CD8-positive, alpha-beta memory T cell (primary cell): Measurements from ENCODE around the gene NUCKS1. TPM values are rescaled to one million over a fixed set of nuclear protein-coding genes. Genes with fewer than 3 reads are reported as not detected.

Experiments
- CTCF ChIA-PET: fragments of 350-600 bp; sonication (Branson Sonifier 250); formaldehyde crosslinking; loops from one replicate; lab custom pipeline; 2021; ENCODE audit warnings: antibody characterized with exemption; lab: Charles Lee
- POLR2A ChIA-PET: fragments of 350-600 bp; sonication (Branson Sonifier 250); formaldehyde crosslinking; loops from one replicate; lab custom pipeline; 2021; ENCODE audit warnings: antibody characterized with exemption; lab: Charles Lee
- DNase-seq, 5 donors: peaks; one replicate each; pipeline versions ENCODE4 v3.0.0 to v3.0.0-alpha.2; 2020 to 2022; ENCODE audit warnings: mixed read lengths in 1 of 5
- H3K27ac ChIP-seq: one replicate; pipeline ENCODE4 v1.7.0; 2013; ENCODE audit warnings: low read depth, mild to moderate bottlenecking, low read length, moderate library complexity
- H3K27me3 ChIP-seq: 2 replicates; pipeline ENCODE4 v1.7.0; 2013; ENCODE audit warnings: low read length, mild to moderate bottlenecking; ENCODE audit not compliant: insufficient read depth, poor library complexity, severe bottlenecking
- H3K36me3 ChIP-seq: 2 replicates; pipeline ENCODE4 v1.7.0; 2013; ENCODE audit warnings: mild to moderate bottlenecking, low read length, moderate library complexity; ENCODE audit not compliant: insufficient read depth
- H3K4me1 ChIP-seq: 2 replicates; pipeline ENCODE4 v1.7.0; 2013; ENCODE audit warnings: mild to moderate bottlenecking, low read length, moderate library complexity; ENCODE audit not compliant: insufficient read depth
- H3K4me3 ChIP-seq: 2 replicates; pipeline ENCODE4 v1.7.0; 2013; ENCODE audit warnings: mild to moderate bottlenecking, low read length
- H3K9me3 ChIP-seq: 2 replicates; pipeline ENCODE4 v1.7.0; 2013; ENCODE audit warnings: mild to moderate bottlenecking, low read length
- H3K27ac Mint-ChIP-seq, 8 donors: one replicate each; pipeline ENCODE4 v1.8.0; 2020 to 2021; ENCODE audit warnings: mixed read lengths in 8 of 8, mild to moderate bottlenecking in 6 of 8, inconsistent platforms in 3 of 8, moderate library complexity in 3 of 8
- H3K27me3 Mint-ChIP-seq, 2 donors: one replicate each; pipeline ENCODE4 v1.8.0; 2020 to 2021; ENCODE audit warnings: mixed read lengths in 2 of 2, mild to moderate bottlenecking in 1 of 2, moderate library complexity in 1 of 2
- H3K36me3 Mint-ChIP-seq, 3 donors: one replicate each; pipeline ENCODE4 v1.8.0; 2020 to 2021; ENCODE audit warnings: mixed read lengths in 3 of 3, inconsistent platforms in 1 of 3, mild to moderate bottlenecking in 1 of 3
- H3K4me1 Mint-ChIP-seq, 3 donors: one replicate each; pipeline ENCODE4 v1.8.0; 2020 to 2021; ENCODE audit warnings: mixed read lengths in 3 of 3, inconsistent platforms in 1 of 3, mild to moderate bottlenecking in 1 of 3
- H3K4me3 Mint-ChIP-seq, 7 donors: one replicate each; pipeline ENCODE4 v1.8.0; 2020 to 2021; ENCODE audit warnings: mixed read lengths in 7 of 7, mild to moderate bottlenecking in 6 of 7, moderate library complexity in 4 of 7, inconsistent platforms in 2 of 7
- H3K9me3 Mint-ChIP-seq, 5 donors: one replicate each; pipeline ENCODE4 v1.8.0; 2020 to 2022; ENCODE audit warnings: mixed read lengths in 5 of 5, mild to moderate bottlenecking in 3 of 5, moderate library complexity in 2 of 5, inconsistent platforms in 1 of 5
- polyA plus RNA-seq: library from polyadenylated mRNA; unstranded; fragments of 300-500 nt; fragmentation: Illumina TruSeq; gene quantifications from one replicate; pipeline ENCODE4 v1.2.3, GENCODE V29; 2021
- total RNA-seq, 2 experiments: library from RNA; stranded (reverse); gene quantifications; one replicate each; pipeline ENCODE4 v1.2.3, GENCODE V29; 2021

The NUCKS1 gene
- total and polyA plus RNA-seq, 3 experiments from 2014 or later = 18.9 to 202 (median 162) TPM

- Mint-ChIP-seq H3K27ac (peak overlapping the region in 7 of 8 donors; percentile 14 to 83 (median 39)), H3K27me3 (no peaks in the 10 kb centered on the region), H3K4me1 (peaks cover 56 to 82% (median 79%) of the 10 kb centered on the region in 3 donors), H3K36me3 (peaks cover 0 to 24% (median 0%) of the 10 kb centered on the region in 3 donors), H3K4me3 (no peak overlapping the region), H3K9me3 (no peaks in the 10 kb centered on the region)
- peaks cover 7% of the 10 kb centered on the region for H3K36me3 ChIP-seq
- peaks cover 32% of the 10 kb centered on the region for H3K4me1 ChIP-seq
- CTCF ChIA-PET = interaction anchor here (0.7 kb wide), 1 partner anchor 76 kb away, joined by 3 read pairs; no protein-coding TSS in a partner anchor
- no peak overlapping the region for H3K27ac ChIP-seq
- H3K27me3 ChIP-seq = no peaks in the 10 kb centered on the region
- H3K4me3 ChIP-seq = no peak overlapping the region
- no peaks in the 10 kb centered on the region for H3K9me3 ChIP-seq
- POLR2A ChIA-PET = interaction anchor here (0.6 kb wide), 1 partner anchor 80 kb away, joined by 3 read pairs; no protein-coding TSS in a partner anchor
- DNase-seq = no peak
Observed at GRCh38 chr1:205743977-205744376, 6.0 kb downstream of the NUCKS1 start.

- no peak for DNase-seq
- Histone ChIP-seq H3K27me3 (no peaks in the 10 kb centered on the region), H3K36me3 (peaks cover 9% of the 10 kb centered on the region), H3K27ac (no peak overlapping the region), H3K4me3 (no peak overlapping the region), H3K9me3 (no peaks in the 10 kb centered on the region), H3K4me1 (peaks cover 14% of the 10 kb centered on the region)
- H3K4me3 Mint-ChIP-seq = peak overlapping the region in 2 of 7 donors; percentile 0 to 21
- H3K27me3 Mint-ChIP-seq = no peaks in the 10 kb centered on the region
- no peaks in the 10 kb centered on the region for H3K9me3 Mint-ChIP-seq
- ChIA-PET POLR2A (no interaction called here), CTCF (interaction anchor here (1.0 to 1.5 kb wide), 2 partner anchors 30 to 84 kb away, joined by 3 read pairs; no protein-coding TSS in a partner anchor)
- peaks cover 46 to 71% (median 70%) of the 10 kb centered on the region in 3 donors for H3K4me1 Mint-ChIP-seq
- H3K27ac Mint-ChIP-seq = peak overlapping the region in 7 of 8 donors; percentile 0 to 82 (median 47)
- peaks cover 0 to 21% (median 0%) of the 10 kb centered on the region in 3 donors for H3K36me3 Mint-ChIP-seq
Observed at GRCh38 chr1:205741681-205742080, 8.3 kb downstream of the NUCKS1 start.

GRCh38 chr1:205739348-205740160, 10.4 kb downstream of the NUCKS1 start:
- H3K4me1 Mint-ChIP-seq = peaks cover 47 to 72% (median 66%) of the 10 kb centered on the region in 3 donors
- ChIA-PET POLR2A (interaction anchor here (0.6 kb wide), 1 partner anchor 59 kb away, joined by 3 read pairs; no protein-coding TSS in a partner anchor), CTCF (interaction anchor here (1.7 kb wide), 1 partner anchor 28 kb away, joined by 4 read pairs; no protein-coding TSS in a partner anchor)
- H3K36me3 Mint-ChIP-seq = peaks cover 0 to 22% (median 0%) of the 10 kb centered on the region in 3 donors
- H3K27me3 Mint-ChIP-seq = no peaks in the 10 kb centered on the region
- no peak for DNase-seq
- Histone ChIP-seq H3K27ac (no peak overlapping the region), H3K9me3 (no peaks in the 10 kb centered on the region), H3K27me3 (no peaks in the 10 kb centered on the region), H3K36me3 (peaks cover 9% of the 10 kb centered on the region), H3K4me1 (peaks cover 13% of the 10 kb centered on the region), H3K4me3 (no peak overlapping the region)
- H3K9me3 Mint-ChIP-seq = no peaks in the 10 kb centered on the region
- H3K27ac Mint-ChIP-seq = peak overlapping the region in 5 of 8 donors; percentile 21 to 60 (median 33)
- H3K4me3 Mint-ChIP-seq = no peak overlapping the region

GRCh38 chr1:205735218-205735617, 14.8 kb downstream of the NUCKS1 start:
- peaks cover 0 to 31% (median 3%) of the 10 kb centered on the region in 3 donors for H3K36me3 Mint-ChIP-seq
- no peaks in the 10 kb centered on the region for H3K9me3 Mint-ChIP-seq
- no peaks in the 10 kb centered on the region for H3K27me3 ChIP-seq
- no peak overlapping the region for H3K4me3 Mint-ChIP-seq
- H3K27ac Mint-ChIP-seq = peak overlapping the region in 4 of 8 donors; percentile 14 to 76 (median 38)
- no peaks in the 10 kb centered on the region for H3K9me3 ChIP-seq
- ChIA-PET CTCF (no interaction called here), POLR2A (no interaction called here)
- H3K4me1 Mint-ChIP-seq = peaks cover 51 to 84% (median 73%) of the 10 kb centered on the region in 3 donors
- no peak for DNase-seq
- no peak overlapping the region for H3K27ac ChIP-seq
- H3K36me3 ChIP-seq = peaks cover 9% of the 10 kb centered on the region
- H3K27me3 Mint-ChIP-seq = no peaks in the 10 kb centered on the region
- peaks cover 24% of the 10 kb centered on the region for H3K4me1 ChIP-seq
- no peak overlapping the region for H3K4me3 ChIP-seq

- Histone ChIP-seq H3K27ac (no peak overlapping the region), H3K9me3 (no peaks in the 10 kb centered on the region), H3K27me3 (no peaks in the 10 kb centered on the region), H3K36me3 (no peaks in the 10 kb centered on the region), H3K4me1 (peaks cover 12% of the 10 kb centered on the region), H3K4me3 (no peak overlapping the region)
- H3K9me3 Mint-ChIP-seq = no peaks in the 10 kb centered on the region
- DNase-seq = no peak
- ChIA-PET POLR2A (interaction anchor here (0.7 to 0.9 kb wide), 2 partner anchors 31 to 41 kb away, joined by 3 read pairs; no protein-coding TSS in a partner anchor), CTCF (no interaction called here)
- peaks cover 0 to 34% (median 3%) of the 10 kb centered on the region in 3 donors for H3K36me3 Mint-ChIP-seq
- peak overlapping the region in 1 of 7 donors; percentile 38 for H3K4me3 Mint-ChIP-seq
- no peaks in the 10 kb centered on the region for H3K27me3 Mint-ChIP-seq
- peak overlapping the region in 5 of 8 donors; percentile 9 to 71 (median 30) for H3K27ac Mint-ChIP-seq
- H3K4me1 Mint-ChIP-seq = peaks cover 42 to 71% (median 63%) of the 10 kb centered on the region in 3 donors
Observed at GRCh38 chr1:205733438-205734175, 16.4 kb downstream of the NUCKS1 start.

GRCh38 chr1:205729945-205730610, 19.9 kb downstream of the NUCKS1 start:
- peaks cover 12% of the 10 kb centered on the region for H3K4me1 ChIP-seq
- H3K27ac ChIP-seq = no peak overlapping the region
- no peak overlapping the region for H3K27ac Mint-ChIP-seq
- H3K9me3 Mint-ChIP-seq = no peaks in the 10 kb centered on the region
- peaks cover 4% of the 10 kb centered on the region for H3K36me3 ChIP-seq
- peaks cover 34 to 67% (median 62%) of the 10 kb centered on the region in 3 donors for H3K4me1 Mint-ChIP-seq
- H3K27me3 Mint-ChIP-seq = no peaks in the 10 kb centered on the region
- no peak overlapping the region for H3K4me3 ChIP-seq
- no peak for DNase-seq
- H3K4me3 Mint-ChIP-seq = no peak overlapping the region
- CTCF ChIA-PET = no interaction called here
- peaks cover 0 to 55% (median 7%) of the 10 kb centered on the region in 3 donors for H3K36me3 Mint-ChIP-seq
- H3K27me3 ChIP-seq = no peaks in the 10 kb centered on the region
- POLR2A ChIA-PET = interaction anchor here (0.9 kb wide), 1 partner anchor 45 kb away, joined by 5 read pairs; no protein-coding TSS in a partner anchor
- no peaks in the 10 kb centered on the region for H3K9me3 ChIP-seq

- H3K4me1 ChIP-seq = no peaks in the 10 kb centered on the region
- H3K4me3 Mint-ChIP-seq = no peak overlapping the region
- H3K4me3 ChIP-seq = no peak overlapping the region
- CTCF ChIA-PET = interaction anchor here (0.7 to 7.0 kb wide), 2 partner anchors 15 to 45 kb away, joined by 3 to 40 read pairs; no protein-coding TSS in a partner anchor
- DNase-seq = no peak
- H3K27ac ChIP-seq = no peak overlapping the region
- H3K27me3 ChIP-seq = no peaks in the 10 kb centered on the region
- POLR2A ChIA-PET = interaction anchor here (0.9 kb wide), 1 partner anchor 12 kb away, joined by 4 read pairs; no protein-coding TSS in a partner anchor
- no peaks in the 10 kb centered on the region for H3K9me3 Mint-ChIP-seq
- H3K4me1 Mint-ChIP-seq = peaks cover 22 to 51% (median 43%) of the 10 kb centered on the region in 3 donors
- peaks cover 0 to 69% (median 8%) of the 10 kb centered on the region in 3 donors for H3K36me3 Mint-ChIP-seq
- no peak overlapping the region for H3K27ac Mint-ChIP-seq
- peaks cover 11% of the 10 kb centered on the region for H3K36me3 ChIP-seq
- H3K27me3 Mint-ChIP-seq = no peaks in the 10 kb centered on the region
- H3K9me3 ChIP-seq = no peaks in the 10 kb centered on the region
Observed at GRCh38 chr1:205726619-205727125, 23.3 kb downstream of the NUCKS1 start.
